Glomerular visceral epithelial cell (primary cell): ENCODE results near the gene SCARB2.

Source experiments
- DNase-seq: peaks from one replicate; pipeline ENCODE4 v3.0.0-alpha.2; 2016; ENCODE audit errors: extremely low spot score

Gene SCARB2

DNA sequence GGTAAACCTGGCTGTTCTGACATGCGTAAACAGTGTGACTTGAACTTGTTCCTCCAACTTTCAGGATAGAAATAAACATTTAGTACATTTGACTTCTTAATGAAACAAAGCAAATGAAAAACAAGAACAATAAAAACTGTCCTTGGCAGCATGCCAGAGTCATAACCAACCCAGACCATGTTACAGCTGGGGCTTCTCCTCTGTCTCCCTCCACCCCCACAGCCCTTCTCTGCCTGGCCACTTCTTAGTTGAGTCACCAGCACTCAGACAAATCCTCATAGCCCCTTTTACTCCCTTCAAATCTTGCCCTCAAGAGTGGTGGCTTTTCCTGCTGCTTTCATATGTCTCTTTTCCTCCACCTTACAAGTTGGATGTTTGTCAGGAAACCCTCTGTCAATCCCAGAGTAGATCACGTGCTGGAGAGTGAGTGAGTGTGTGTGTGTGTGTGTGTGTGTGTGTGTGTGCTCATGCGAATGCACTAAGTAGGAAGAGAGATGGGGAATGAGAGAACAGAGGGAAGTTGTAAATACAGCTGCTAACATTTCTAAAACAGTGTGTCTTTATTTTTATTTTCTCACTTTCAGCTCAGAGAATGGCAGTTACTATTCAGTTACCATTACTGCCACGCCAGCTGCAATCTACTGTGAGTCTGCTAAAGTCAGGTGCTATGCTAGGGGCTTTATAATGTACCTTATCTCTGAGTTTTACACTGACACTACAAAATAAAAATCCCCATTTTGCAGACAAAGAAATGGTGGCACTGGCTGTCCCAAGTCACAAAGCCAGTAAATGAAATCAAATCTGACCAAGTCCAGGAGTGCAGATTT lies 15.0 kb downstream of the SCARB2 start:
- DNase-seq, result peak; percentile 83

GRCh38 chr4:76197971-76198410 lies 15.6 kb downstream of the SCARB2 start:
- DNase-seq, result peak; percentile 74

DNA sequence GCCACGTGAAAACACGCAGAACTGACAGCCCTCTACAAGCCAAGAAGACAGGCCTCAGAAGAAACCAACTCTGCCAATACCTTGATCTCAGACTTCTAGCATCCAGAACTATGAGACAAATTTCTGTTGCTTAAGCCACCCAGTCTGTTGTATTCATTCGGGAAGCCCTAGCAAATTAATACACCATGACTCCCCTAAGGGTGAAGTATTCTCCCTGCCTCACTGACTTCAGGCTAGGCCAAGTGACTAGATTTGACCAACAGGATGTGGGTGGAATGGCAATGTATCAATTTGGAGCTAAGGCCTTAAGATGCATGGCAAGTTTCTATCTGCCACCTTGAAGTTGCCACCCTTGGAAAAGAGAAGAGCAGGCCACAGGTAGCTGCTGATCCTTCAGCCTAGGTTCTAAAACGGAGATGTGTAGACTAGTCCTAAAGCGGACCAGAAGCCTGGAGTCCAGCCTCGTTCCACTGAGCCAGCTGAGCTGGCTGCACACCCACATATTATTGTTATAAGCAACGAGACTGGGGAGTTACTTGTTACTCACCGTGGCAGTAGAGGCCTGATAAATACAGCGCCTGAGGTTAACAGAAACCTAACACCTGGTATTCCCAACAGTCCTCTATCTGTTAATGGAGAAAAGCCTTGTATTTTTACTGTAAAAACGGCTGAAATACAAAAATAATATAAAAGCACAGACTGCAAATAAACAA lies 16.4 kb downstream of the SCARB2 start:
- peak; percentile 70 for DNase-seq

DNA sequence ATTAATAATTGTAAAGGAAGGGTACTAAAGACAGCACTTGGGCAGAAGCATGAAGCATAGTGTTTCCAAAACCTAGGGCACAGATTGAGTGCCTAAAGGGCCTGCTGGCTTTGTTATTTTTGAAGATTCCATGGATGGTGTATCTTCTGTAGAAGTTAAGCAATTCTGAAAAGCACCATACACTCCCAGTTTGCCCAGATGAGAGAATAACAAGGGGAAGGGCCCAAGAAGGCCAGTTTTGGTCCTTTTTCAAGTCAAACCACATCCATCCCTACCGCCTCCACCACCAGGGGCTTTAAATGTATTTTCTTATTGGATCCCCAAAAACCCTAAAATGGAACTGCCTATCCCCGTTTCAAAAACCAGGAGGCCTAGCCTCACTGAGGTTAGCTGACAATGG lies 17.2 kb downstream of the SCARB2 start:
- no peak for DNase-seq

GRCh38 chr4:76195326-76195725 lies 18.3 kb downstream of the SCARB2 start:
- no peak for DNase-seq

DNA sequence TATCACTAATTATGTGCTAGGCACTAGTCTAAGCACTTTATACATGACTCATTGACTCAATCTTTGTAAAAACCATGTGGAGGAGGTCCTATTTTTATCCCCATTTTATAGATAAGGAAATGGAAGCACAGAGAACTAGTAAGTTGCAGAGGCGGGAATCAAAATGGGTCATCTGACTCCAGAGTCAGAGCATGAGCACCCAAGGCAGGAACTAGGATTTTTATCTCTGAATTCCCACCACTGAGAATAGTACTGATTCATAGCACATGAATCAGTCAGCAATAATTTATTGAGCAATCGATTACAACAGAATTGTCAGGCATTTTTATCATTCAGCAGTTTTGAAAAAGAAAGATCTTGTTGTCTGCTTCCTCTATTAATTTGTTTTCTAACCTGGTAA lies 19.3 kb downstream of the SCARB2 start:
- peak; percentile 53 for DNase-seq

- no peak for DNase-seq
These were observed 21.4 kb downstream of the SCARB2 start for GRCh38 chr4:76192236-76192635.

GRCh38 chr4:76188557-76188956 lies 25.1 kb downstream of the SCARB2 start:
- DNase-seq, result no peak

DNA sequence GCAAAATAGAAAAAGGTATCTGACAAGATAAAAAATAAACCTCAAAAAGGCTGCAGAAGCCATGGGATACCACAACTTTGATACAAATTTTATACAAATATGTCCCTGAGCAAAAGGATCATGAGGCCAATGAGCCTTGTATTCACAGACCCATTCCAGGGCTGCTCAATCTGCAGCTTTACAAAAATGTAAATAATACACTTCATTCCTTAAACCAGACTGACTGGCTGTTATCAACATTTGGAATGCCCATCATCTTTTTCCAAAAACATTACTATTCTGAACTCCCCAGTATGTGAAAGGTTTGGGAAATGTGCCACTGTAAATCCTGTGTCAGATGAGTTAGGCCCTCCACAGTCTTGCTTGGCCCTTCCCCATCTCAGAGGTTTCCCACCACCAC lies 25.5 kb downstream of the SCARB2 start:
- DNase-seq, result no peak

GRCh38 chr4:76187152-76187551 lies 26.5 kb downstream of the SCARB2 start:
- DNase-seq, result no peak

- DNase-seq, result no peak
These were observed 31.2 kb downstream of the SCARB2 start for GRCh38 chr4:76182463-76182862.

- peak; percentile 86 for DNase-seq
These were observed 34.0 kb downstream of the SCARB2 start for GRCh38 chr4:76179398-76180318.

- no peak for DNase-seq
These were observed 35.3 kb downstream of the SCARB2 start for GRCh38 chr4:76178296-76178695.

DNA sequence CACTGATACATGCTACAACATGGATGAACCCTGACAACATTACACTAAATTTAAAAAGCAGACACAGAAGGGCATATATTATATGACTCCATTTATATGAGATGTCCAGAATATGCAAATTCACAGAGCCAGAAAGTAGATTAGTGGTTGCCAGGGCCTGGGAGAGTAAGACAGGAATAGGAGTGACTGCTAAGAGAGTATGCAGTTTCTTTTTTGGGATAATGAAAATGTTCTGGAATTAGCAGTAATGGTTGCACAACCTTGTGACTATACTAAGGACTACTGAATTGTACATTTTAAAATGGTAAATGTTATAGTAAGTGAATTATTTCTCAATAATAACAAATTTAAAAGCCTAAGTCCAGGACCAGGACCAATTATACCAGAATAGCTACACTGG lies 35.9 kb downstream of the SCARB2 start:
- DNase-seq, result no peak

GRCh38 chr4:76175336-76175735 lies 38.3 kb downstream of the SCARB2 start:
- no peak for DNase-seq

DNA sequence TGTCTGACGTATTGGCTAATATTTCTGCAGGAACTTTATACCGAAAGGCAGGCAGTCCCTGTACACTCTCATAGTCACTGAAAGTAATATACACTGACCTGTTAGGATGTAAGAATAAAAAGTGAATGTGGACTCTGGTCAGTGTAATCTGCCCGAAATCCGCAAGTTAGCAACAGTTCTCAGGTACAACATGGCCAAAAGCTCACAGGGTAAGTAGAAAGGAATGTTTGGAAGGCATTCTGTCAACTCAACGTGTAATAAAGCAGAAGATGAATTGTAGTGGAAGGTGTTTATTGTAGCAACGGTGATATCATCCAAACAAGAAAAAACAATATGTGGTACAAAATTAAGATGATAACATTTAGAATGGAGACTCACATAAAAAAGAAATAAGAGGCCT lies 39.4 kb downstream of the SCARB2 start:
- DNase-seq, result no peak

DNA sequence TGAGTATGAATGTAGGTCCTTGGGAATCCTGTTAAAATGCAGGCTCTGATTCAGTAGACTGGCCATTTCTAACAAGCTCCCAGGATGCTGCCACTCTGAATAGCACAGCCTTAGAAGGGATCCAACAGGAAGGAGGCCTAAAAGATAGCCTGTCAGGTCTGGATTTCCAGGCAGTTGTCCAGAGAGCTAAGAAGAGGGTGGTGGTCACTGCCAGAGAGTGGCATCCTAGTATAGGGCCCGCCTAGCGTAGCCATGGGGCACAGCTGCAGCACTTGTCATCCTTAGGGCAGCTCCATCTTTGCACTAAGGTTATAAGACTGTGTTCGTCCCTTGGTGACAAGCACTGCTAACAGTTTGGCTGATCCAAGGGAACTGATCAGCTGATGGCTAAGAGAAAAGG lies 44.9 kb downstream of the SCARB2 start:
- no peak for DNase-seq

DNA sequence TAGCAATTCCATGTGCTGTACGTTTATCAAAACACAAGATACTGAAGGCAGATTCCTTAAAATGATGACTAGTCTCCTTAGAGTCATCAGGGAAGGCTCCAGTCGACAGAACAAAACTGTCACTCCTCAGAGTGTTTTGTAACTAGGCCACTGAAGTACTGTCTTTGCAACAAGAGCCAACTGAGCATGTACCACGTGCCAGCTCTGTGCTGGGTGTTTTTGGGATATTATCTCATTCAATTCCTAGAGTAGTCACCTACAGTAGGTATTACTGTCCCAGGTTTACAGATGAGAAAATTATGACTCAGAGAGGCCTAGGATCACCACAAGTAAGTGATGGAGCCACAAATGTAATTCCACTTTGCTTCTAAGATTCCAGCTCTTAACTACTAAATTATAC lies 47.1 kb downstream of the SCARB2 start:
- DNase-seq, result no peak

- no peak for DNase-seq
These were observed 53.3 kb downstream of the SCARB2 start for GRCh38 chr4:76160355-76160754.

DNA sequence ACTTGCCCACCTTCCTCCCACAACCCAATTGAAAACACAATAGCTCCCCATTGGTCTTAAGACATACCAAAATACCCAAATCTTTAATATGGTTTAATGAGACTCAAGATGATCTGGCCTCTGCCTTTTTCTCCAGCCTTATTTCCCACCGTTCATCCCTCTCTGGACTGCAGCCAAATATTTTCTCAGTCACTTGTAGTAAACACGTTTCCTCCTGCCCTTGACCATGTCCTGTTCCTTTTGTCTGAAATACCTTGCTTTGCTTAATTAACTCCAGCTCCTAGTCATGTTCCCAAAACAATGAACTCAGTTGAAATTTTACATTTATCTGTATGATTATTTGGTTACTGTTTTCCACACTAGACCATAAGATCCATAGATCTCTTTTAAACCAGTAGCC lies 57.0 kb downstream of the SCARB2 start:
- no peak for DNase-seq

GRCh38 chr4:76155979-76156378 lies 57.6 kb downstream of the SCARB2 start:
- no peak for DNase-seq

DNA sequence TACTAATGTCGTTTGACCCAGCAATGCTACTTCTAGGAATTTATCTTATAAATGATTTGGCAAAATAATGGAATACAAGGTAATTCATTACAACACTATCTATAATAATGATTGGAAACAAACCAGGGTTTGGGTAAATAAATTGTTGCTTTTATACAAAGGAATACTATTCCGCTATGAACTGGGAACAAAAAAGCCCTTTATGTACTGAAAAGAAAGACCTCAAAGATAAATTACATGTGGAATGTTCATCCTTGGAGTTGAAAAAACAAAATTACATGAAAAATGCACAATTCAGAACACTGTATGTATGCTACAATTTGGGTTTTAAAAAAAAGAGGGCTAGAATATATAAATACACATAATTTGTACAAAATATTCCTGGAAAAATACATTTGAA lies 60.3 kb downstream of the SCARB2 start:
- no peak for DNase-seq
